CD4-positive, alpha-beta T cell (primary cell): ENCODE measurements around the gene ANAPC10. TPM values are rescaled to one million over a fixed set of nuclear protein-coding genes. Genes with fewer than 3 reads are reported as not detected.

Source experiments
- ATAC-seq: fragments of 200-7000 bp; cut with Tn5 transposase; one replicate; pipeline ENCODE4 v1.10.0; 2022; ENCODE audit warnings: mild to moderate bottlenecking; ENCODE audit not compliant: poor library complexity
- CTCF ChIA-PET: fragments of 350-600 bp; sonication (Branson Sonifier 250); formaldehyde crosslinking; loops from one replicate; lab custom pipeline; 2021; ENCODE audit warnings: antibody characterized with exemption, inconsistent platforms; lab: Charles Lee
- POLR2A ChIA-PET: fragments of 350-600 bp; sonication (Branson Sonifier 250); formaldehyde crosslinking; loops from one replicate; lab custom pipeline; 2021; ENCODE audit warnings: antibody characterized with exemption, inconsistent platforms; lab: Charles Lee
- DNase-seq, 14 experiments: peaks; one replicate each; pipeline ENCODE4 v3.0.0-alpha.2; 2013 to 2020; ENCODE audit warnings: mixed read lengths in 2 of 14
- H3K27ac ChIP-seq, 2 donors: one replicate each; pipeline versions ENCODE4 v1.5.1 to v1.7.0; 2013; ENCODE audit warnings: low read length in 2 of 2, low read depth in 1 of 2, mild to moderate bottlenecking in 1 of 2
- H3K27me3 ChIP-seq, 2 experiments: 1 replicate in 1 of 2; 2 replicates in 1 of 2; pipeline versions ENCODE4 v1.6.1 to v1.7.0; 2013; ENCODE audit warnings: low read length in 2 of 2, control low read depth in 1 of 2, mild to moderate bottlenecking in 1 of 2, moderate library complexity in 1 of 2; ENCODE audit not compliant: insufficient read depth in 2 of 2, control insufficient read depth in 1 of 2
- H3K36me3 ChIP-seq: one replicate; pipeline ENCODE4 v1.6.1; 2013; ENCODE audit warnings: low read length, control low read depth; ENCODE audit not compliant: insufficient read depth
- H3K4me1 ChIP-seq: one replicate; pipeline ENCODE4 v1.6.1; 2013; ENCODE audit warnings: low read length, control low read depth; ENCODE audit not compliant: insufficient read depth
- H3K4me3 ChIP-seq: one replicate; pipeline ENCODE4 v1.5.1; 2013; ENCODE audit warnings: mild to moderate bottlenecking, low read length, moderate library complexity
- H3K9me3 ChIP-seq, 2 experiments: 1 replicate in 1 of 2; 2 replicates in 1 of 2; pipeline versions ENCODE4 v1.6.1 to v1.7.0; 2013; ENCODE audit warnings: low read length in 2 of 2, mild to moderate bottlenecking in 2 of 2, control low read depth in 1 of 2, moderate library complexity in 1 of 2; ENCODE audit not compliant: control insufficient read depth in 1 of 2, insufficient read depth in 1 of 2
- H3K27ac Mint-ChIP-seq: one replicate; pipeline ENCODE4 v1.8.0; 2020; ENCODE audit warnings: mixed read lengths
- H3K27me3 Mint-ChIP-seq: one replicate; pipeline ENCODE4 v1.8.0; 2021; ENCODE audit warnings: mixed read lengths
- H3K36me3 Mint-ChIP-seq: one replicate; pipeline ENCODE4 v1.8.0; 2021; ENCODE audit warnings: low read depth, mixed read lengths
- H3K4me1 Mint-ChIP-seq: one replicate; pipeline ENCODE4 v1.8.0; 2021; ENCODE audit warnings: low read depth, mixed read lengths
- H3K4me3 Mint-ChIP-seq: one replicate; pipeline ENCODE4 v1.8.0; 2020; ENCODE audit warnings: mild to moderate bottlenecking, mixed read lengths
- H3K9me3 Mint-ChIP-seq: one replicate; pipeline ENCODE4 v1.8.0; 2020; ENCODE audit warnings: mixed read lengths
- intact Hi-C, 2 experiments: fragments of 100-400 bp; cut with DNase I in 1 of 2; cut with micrococcal nuclease in 1 of 2; formaldehyde crosslinking; loops; one replicate each; pipeline versions ENCODE4 v1.15.1 to v1.9.0; 2023 to 2025; cut with DNase I, micrococcal nuclease
- total RNA-seq, 174 experiments: library from RNA in 2 of 174; stranded (reverse) in 2 of 174; gene quantifications; one replicate each; pipeline ENCODE4 v1.2.3 and lab custom pipeline; 2021 to 2026
- TF ChIP-seq, protein P1 (sequence below): fragments of 200-600 bp; IDR thresholded peaks from one replicate; pipeline ENCODE4 v1.8.0; 2022; ENCODE audit warnings: antibody characterized with exemption, mild to moderate bottlenecking

ANAPC10 gene
- total RNA-seq, 2 experiments from 2014 or later: 25.8 to 27.5 TPM

DNA sequence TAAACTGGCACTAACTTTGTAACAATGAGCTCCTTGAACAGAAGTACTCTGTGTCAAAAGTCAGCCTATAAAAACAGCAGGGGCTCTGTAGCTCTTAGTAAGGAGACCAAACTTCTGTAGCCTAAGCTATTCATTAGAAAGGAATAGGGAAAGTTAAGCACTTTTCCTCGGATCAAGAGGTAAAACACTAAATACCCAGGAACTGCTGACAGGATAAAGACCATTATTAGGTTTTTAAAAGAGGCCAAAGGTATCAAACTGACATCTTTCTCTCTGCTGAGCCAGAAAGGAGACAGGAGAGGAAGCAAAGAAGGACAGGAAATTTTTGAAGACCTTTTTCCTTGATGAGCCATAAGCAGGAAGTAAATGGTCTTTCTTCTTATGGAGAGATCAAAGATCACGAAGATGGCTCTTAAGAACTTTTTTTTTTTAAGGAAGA is 31.9 kb downstream of the ANAPC10 start:
- POLR2A ChIA-PET: no interaction called here
- no peaks in the 10 kb centered on the region for H3K9me3 Mint-ChIP-seq
- intact Hi-C loops: no loop called here

DNA sequence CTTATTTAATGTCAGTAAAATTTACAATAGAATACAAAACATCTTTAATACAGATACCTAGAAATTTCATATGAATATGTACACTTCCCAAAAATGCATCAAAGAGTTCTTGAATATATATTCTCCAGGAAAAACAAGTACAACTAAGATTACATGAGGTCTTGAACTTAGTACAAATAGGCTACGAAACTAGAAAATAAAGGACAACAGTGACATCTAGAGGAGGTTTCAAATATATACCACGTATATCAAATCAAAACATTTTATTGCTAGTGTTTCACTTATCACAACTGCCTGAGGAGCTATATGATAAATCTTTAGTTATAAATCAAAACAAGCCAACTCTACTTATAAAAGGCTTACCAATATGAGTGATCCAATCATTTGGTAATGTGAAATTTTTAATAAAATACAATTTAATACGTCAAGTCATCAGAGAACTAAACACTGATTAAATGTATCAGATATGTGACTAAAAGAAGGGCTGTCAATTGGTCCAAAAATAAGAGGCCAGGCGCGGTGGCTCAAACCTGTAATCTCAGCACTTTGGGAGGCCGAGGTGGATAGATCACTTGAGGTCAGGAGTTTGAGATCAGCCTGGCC is 36.6 kb downstream of the ANAPC10 start:
- CTCF ChIA-PET: interaction anchor here (1.4 kb wide), 1 partner anchor 25 kb away, joined by 3 read pairs; no protein-coding TSS in a partner anchor
- Mint-ChIP-seq H3K9me3 (no peaks in the 10 kb centered on the region), H3K36me3 (peaks cover 16% of the 10 kb centered on the region), H3K4me3 (no peak overlapping the region), H3K27me3 (no peaks in the 10 kb centered on the region), H3K4me1 (peaks cover 25% of the 10 kb centered on the region), H3K27ac (no peak overlapping the region)
- Histone ChIP-seq H3K36me3 (no peaks in the 10 kb centered on the region), H3K27me3 (no peaks in the 10 kb centered on the region), H3K4me3 (no peak overlapping the region), H3K4me1 (no peaks in the 10 kb centered on the region), H3K9me3 (no peaks in the 10 kb centered on the region), H3K27ac (no peak overlapping the region)
- TF ChIP-seq, protein P1, sequence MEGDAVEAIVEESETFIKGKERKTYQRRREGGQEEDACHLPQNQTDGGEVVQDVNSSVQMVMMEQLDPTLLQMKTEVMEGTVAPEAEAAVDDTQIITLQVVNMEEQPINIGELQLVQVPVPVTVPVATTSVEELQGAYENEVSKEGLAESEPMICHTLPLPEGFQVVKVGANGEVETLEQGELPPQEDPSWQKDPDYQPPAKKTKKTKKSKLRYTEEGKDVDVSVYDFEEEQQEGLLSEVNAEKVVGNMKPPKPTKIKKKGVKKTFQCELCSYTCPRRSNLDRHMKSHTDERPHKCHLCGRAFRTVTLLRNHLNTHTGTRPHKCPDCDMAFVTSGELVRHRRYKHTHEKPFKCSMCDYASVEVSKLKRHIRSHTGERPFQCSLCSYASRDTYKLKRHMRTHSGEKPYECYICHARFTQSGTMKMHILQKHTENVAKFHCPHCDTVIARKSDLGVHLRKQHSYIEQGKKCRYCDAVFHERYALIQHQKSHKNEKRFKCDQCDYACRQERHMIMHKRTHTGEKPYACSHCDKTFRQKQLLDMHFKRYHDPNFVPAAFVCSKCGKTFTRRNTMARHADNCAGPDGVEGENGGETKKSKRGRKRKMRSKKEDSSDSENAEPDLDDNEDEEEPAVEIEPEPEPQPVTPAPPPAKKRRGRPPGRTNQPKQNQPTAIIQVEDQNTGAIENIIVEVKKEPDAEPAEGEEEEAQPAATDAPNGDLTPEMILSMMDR: peak; percentile 79
- intact Hi-C loops: loop anchor here (1.0 to 5.0 kb wide), 2 partner anchors 887 to 1504 kb away; no protein-coding TSS in a partner anchor
- POLR2A ChIA-PET: no interaction called here
- DNase-seq: peak in 3 of 14 experiments; percentile 60 to 67 (median 62)
- ATAC-seq: peak; percentile 58

More for the DNA sequence above, 31.9 kb downstream of the ANAPC10 start:
- CTCF ChIA-PET: no interaction called here
- H3K9me3 ChIP-seq: no peaks in the 10 kb centered on the region
- no peak for DNase-seq
- Mint-ChIP-seq H3K27me3 (no peaks in the 10 kb centered on the region), H3K4me1 (peaks cover 34% of the 10 kb centered on the region), H3K36me3 (peaks cover 27% of the 10 kb centered on the region), H3K27ac (peak overlapping the region; percentile 14), H3K4me3 (no peak overlapping the region)
- H3K4me3 ChIP-seq: no peak overlapping the region
- ATAC-seq: no peak
- TF ChIP-seq, protein P1: no peak
- H3K27me3 ChIP-seq: no peaks in the 10 kb centered on the region
- no peak overlapping the region for H3K27ac ChIP-seq
- H3K4me1 ChIP-seq: no peaks in the 10 kb centered on the region
- H3K36me3 ChIP-seq: no peaks in the 10 kb centered on the region

DNA sequence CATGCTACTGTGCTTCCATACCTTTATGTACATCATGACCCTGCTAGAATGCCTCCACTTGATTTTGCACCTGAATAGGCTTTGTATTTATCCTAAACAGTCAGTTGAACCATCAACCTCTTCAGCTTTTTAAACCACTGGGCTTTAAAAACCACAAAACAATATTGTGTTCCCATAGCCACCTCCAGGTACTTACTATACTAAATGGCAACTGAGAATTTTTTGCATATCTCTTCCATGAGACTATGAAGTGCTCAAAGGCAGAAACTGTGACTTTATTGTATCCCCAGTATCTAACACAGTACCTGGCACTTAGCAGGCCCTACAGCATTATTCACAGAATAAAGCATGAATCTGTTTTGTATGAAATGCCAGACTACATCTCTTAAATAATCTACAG is 39.7 kb downstream of the ANAPC10 start:
- Mint-ChIP-seq H3K4me1 (peaks cover 29% of the 10 kb centered on the region), H3K27me3 (no peaks in the 10 kb centered on the region), H3K36me3 (peaks cover 18% of the 10 kb centered on the region), H3K27ac (no peak overlapping the region), H3K4me3 (no peak overlapping the region), H3K9me3 (no peaks in the 10 kb centered on the region)
- ATAC-seq (no peak), DNase-seq (no peak)
- H3K27me3 ChIP-seq: no peaks in the 10 kb centered on the region
- H3K27ac ChIP-seq: no peak overlapping the region
- intact Hi-C loops: no loop called here
- H3K36me3 ChIP-seq: no peaks in the 10 kb centered on the region
- TF ChIP-seq, protein P1: no peak
- ChIA-PET CTCF (no interaction called here), POLR2A (no interaction called here)
- H3K4me1 ChIP-seq: no peaks in the 10 kb centered on the region
- H3K4me3 ChIP-seq: no peak overlapping the region
- no peaks in the 10 kb centered on the region for H3K9me3 ChIP-seq
